RWPE1 (cell line): ENCODE measurements around the gene ZNF544.
A peak's percentile ranks its signal among the peaks of the same experiment; 100 is the strongest.

Experiments
- CTCF ChIA-PET: fragments of 350-600 bp; sonication (Branson Sonifier 250); formaldehyde crosslinking; extraction: SDS; loops from one replicate; lab custom pipeline; 2021; lab: Yijun Ruan, JAX
- POLR2A ChIA-PET: fragments of 400-600 bp; formaldehyde crosslinking; extraction: SDS; loops from one replicate; lab custom pipeline; 2020; ENCODE audit warnings: antibody characterized with exemption; ENCODE audit not compliant: low non-redundant PET; lab: Yijun Ruan, JAX
- DNase-seq: peaks from one replicate; pipeline ENCODE4 v3.0.0; 2012; ENCODE audit warnings: low spot score
- H3K27ac ChIP-seq: fragments of 450-650 bp; 2 replicates; pipeline ENCODE4 v1.5.1; 2017
- TF ChIP-seq, protein P1 (sequence below): fragments of 450-650 bp; conservative IDR thresholded peaks from 2 replicates; pipeline ENCODE4 v1.5.1; 2017; ENCODE audit warnings: low read depth, mild to moderate bottlenecking

The ZNF544 gene

DNA sequence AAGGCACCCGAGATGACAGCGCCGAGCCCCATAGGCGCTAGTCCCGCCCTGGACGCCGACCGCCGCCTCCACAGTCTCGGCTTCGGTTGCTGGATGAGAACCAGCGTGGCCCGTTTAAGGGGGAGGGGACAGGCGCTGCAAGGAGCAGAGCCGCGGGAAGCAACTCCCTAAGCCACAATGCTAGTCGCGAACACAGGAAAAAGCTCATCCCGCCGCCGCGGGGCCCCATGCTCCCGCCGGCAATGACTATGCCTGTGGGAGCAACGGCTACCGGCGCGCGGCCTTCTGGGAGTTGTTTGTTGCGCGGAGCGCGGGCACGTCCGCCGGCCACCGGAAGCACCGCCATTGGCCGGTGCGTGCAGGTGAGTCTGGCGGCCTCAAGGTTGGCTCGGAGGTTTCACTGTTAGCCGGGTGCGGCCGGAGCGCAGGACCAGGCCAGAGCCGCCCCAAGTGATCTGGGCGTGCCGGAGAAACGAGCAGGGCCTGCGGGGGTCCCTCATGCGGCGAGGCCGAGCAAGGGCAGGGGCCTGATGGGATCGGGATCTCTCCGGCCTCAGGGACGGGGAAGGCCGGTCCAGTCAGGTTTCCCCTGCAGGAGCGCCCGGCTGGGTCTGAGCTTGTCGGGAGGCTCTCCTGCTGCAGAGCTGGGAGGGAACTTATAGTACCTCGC lies at the start of gene ZNF544:
Gene ZNF544 (plus strand): TSS at position 330 of the 670 bp plus-strand sequence. CDS start 15,110 bp downstream, outside the sequence.
- TF ChIP-seq, protein P1, sequence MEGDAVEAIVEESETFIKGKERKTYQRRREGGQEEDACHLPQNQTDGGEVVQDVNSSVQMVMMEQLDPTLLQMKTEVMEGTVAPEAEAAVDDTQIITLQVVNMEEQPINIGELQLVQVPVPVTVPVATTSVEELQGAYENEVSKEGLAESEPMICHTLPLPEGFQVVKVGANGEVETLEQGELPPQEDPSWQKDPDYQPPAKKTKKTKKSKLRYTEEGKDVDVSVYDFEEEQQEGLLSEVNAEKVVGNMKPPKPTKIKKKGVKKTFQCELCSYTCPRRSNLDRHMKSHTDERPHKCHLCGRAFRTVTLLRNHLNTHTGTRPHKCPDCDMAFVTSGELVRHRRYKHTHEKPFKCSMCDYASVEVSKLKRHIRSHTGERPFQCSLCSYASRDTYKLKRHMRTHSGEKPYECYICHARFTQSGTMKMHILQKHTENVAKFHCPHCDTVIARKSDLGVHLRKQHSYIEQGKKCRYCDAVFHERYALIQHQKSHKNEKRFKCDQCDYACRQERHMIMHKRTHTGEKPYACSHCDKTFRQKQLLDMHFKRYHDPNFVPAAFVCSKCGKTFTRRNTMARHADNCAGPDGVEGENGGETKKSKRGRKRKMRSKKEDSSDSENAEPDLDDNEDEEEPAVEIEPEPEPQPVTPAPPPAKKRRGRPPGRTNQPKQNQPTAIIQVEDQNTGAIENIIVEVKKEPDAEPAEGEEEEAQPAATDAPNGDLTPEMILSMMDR = no peak; the same call in 1 of the 2 replicates
- peak; percentile 76 for DNase-seq
- CTCF ChIA-PET = interaction anchor here (0.6 to 0.9 kb wide), 5 partner anchors 18 to 137 kb away, joined by 3 to 10 read pairs (median 3); no protein-coding TSS in a partner anchor
- POLR2A ChIA-PET = interaction anchor here (0.5 to 1.7 kb wide), 2 partner anchors 45 to 47 kb away, joined by 6 to 11 read pairs; no protein-coding TSS in a partner anchor
- H3K27ac ChIP-seq = peak within 1 kb of the TSS; percentile 93

DNA sequence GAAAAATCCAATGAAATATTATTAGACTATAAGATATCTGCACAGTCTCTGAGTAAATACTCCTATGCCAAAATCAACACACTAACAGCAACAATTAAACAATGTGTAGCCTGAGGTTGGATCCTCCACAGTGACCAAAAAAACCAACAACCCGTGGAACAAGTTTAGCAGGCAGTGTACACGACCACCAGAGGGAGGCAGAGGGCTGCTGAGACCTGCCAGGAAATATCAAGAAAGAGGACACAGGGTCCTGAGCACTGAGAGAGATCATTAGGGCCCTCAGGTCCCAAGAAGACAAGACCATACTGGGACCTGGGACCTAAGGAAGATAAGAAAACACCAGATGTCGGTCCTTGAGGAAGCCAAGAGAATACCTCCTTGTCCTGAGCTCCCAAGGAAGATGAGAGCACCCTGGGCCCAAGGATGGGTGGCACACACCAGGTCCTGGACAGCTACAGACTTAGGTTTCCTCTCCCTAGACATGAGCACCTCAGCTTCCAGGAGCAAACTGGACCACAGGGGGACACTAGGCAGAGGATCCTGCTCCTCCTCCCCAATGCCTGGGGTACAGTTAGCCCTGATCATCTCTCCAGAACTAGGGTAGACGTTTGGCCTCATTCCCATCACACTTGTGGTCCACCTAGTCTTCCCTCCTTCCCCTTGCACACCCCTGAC lies 46.7 kb upstream of the ZNF544 start:
- ChIA-PET CTCF (interaction anchor here (0.6 kb wide), 2 partner anchors 168 to 396 kb away, joined by 3 read pairs; no protein-coding TSS in a partner anchor), POLR2A (no interaction called here)
- H3K27ac ChIP-seq = peak overlapping the region; percentile 98

DNA sequence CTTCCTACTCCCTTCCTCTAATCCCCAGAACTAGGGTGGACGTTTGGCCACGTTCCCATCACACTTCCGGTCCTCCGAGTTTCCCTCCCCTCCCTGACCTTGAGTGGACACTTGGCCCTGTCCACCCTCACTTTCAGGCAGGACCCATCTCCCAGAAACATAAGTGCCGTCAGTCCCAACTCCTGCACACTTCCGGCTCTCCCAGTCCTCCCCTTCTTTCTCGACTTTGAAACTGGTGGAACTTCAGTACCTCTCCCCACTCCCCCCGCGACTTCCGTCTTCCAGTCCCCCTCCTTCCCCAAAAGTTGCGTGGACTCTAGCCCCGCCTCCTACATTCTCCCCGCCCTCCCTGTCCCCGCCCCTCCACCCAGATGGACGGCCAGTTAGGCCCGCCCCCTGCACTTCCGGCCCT lies 46.1 kb upstream of the ZNF544 start:
- POLR2A ChIA-PET = interaction anchor here (0.6 to 0.8 kb wide), 2 partner anchors 9 to 247 kb away, joined by 8 to 9 read pairs; partner anchors contain the start of gene ZNF418
- peak overlapping the region; percentile 98 for H3K27ac ChIP-seq
- TF ChIP-seq, protein P1 = no peak
- CTCF ChIA-PET = interaction anchor here (0.6 kb wide), 1 partner anchor 168 kb away, joined by 3 read pairs; no protein-coding TSS in a partner anchor
- DNase-seq = peak; percentile 96

More for the DNA sequence above, 46.7 kb upstream of the ZNF544 start:
- TF ChIP-seq, protein P1 = peak; percentile 22; the same call in 1 of the 2 replicates
- no peak for DNase-seq

DNA sequence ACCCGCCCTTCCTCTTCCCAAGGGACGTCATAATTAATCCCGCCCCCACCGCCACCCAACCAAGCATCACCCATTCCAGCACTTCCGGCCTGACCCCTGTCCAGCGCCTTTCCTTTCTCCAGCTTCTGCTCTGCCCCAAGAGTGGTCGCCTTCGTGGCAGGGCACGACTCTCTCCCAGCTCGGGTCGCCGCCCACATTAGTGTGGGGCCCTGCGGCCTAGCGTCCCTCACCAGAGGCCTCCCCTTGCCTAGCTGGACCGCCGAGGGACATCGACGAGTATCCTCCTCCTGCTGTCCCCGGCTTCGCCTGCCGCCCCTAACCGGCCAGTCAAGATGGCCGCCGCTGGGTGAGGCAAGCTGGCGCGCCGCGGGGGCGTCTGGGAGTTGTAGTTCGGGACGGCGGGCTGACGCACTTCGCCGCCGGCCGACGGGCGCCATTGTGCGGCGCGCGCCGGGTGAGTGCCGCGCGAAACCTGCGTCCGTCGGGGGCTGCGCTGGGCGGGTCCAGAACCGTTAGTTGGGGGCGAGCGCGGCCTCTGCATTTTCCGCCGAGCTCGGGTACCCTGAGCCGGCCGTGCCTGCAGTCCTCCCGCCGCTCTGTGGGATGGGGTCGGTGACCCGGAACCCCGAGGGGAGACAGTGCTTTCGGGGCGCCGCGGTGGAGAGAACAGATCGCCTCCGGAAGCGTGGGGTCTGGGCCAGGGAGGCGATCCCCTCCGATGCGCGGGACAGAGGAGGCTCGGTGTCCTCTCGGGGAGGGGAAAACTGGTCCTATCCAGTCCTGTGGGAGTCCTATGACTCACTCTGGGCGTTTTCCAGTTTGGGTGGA lies 45.5 kb upstream of the ZNF544 start, which contains the start of gene ZNF274:
Gene ZNF274 (plus strand): TSS at position 73 of the 828 bp plus-strand sequence. CDS start 905 bp downstream, outside the sequence.
- TF ChIP-seq, protein P1 = no peak
- H3K27ac ChIP-seq = peak within 1 kb of the TSS; percentile 98
- POLR2A ChIA-PET = interaction anchor here (0.6 to 1.2 kb wide), 5 partner anchors 10 to 794 kb away, joined by 3 to 11 read pairs (median 8); partner anchors contain the start of genes ZNF418, ZNF544 and ZNF548
- CTCF ChIA-PET = no interaction called here
- DNase-seq = peak; percentile 91

- TF ChIP-seq, protein P1 = no peak
- peak overlapping the region; percentile 98 for H3K27ac ChIP-seq
- ChIA-PET CTCF (no interaction called here), POLR2A (interaction anchor here (0.8 to 1.2 kb wide), 3 partner anchors 23 to 794 kb away, joined by 3 to 11 read pairs (median 3); partner anchors contain the start of genes ZNF544 and ZNF548)
- no peak for DNase-seq
These were observed 44.9 kb upstream of the ZNF544 start for GRCh38 chr19:58183817-58184215.
